Activated CD4-positive, alpha-beta memory T cell treated with anti-CD3 and anti-CD28 coated beads for 36 hours (primary cell): ENCODE data around the gene DUSP8. TPM values are rescaled to one million over a fixed set of nuclear protein-coding genes. Genes with fewer than 3 reads are reported as not detected.

Experiments used
- CTCF ChIA-PET: fragments of 350-600 bp; sonication (Branson Sonifier 250); formaldehyde crosslinking; loops from one replicate; lab custom pipeline; 2021; ENCODE audit warnings: antibody characterized with exemption, inconsistent platforms; lab: Charles Lee
- POLR2A ChIA-PET: fragments of 350-600 bp; sonication (Branson Sonifier 250); formaldehyde crosslinking; loops from one replicate; lab custom pipeline; 2021; ENCODE audit warnings: antibody characterized with exemption; lab: Charles Lee
- DNase-seq: peaks from one replicate; pipeline ENCODE4 v3.0.0-alpha.2; 2020
- H3K27ac Mint-ChIP-seq: one replicate; pipeline ENCODE4 v1.8.0; 2021; ENCODE audit warnings: mixed read lengths
- H3K27me3 Mint-ChIP-seq: one replicate; pipeline ENCODE4 v1.8.0; 2021; ENCODE audit warnings: mixed read lengths
- H3K36me3 Mint-ChIP-seq: one replicate; pipeline ENCODE4 v1.8.0; 2021; ENCODE audit warnings: mixed read lengths
- H3K4me1 Mint-ChIP-seq: one replicate; pipeline ENCODE4 v1.8.0; 2021; ENCODE audit warnings: low read depth, mixed read lengths
- H3K4me3 Mint-ChIP-seq: one replicate; pipeline ENCODE4 v1.8.0; 2021; ENCODE audit warnings: mild to moderate bottlenecking, mixed read lengths
- H3K9me3 Mint-ChIP-seq: one replicate; pipeline ENCODE4 v1.8.0; 2021; ENCODE audit warnings: mixed read lengths
- intact Hi-C: fragments of 100-400 bp; cut with micrococcal nuclease; formaldehyde crosslinking; loops from one replicate; pipeline ENCODE4 v1.15.1; 2023
- total RNA-seq, 2 experiments: library from RNA; stranded (reverse); gene quantifications; one replicate each; pipeline ENCODE4 v1.2.3, GENCODE V29; 2021

The DUSP8 gene
- total RNA-seq, 2 experiments from 2014 or later: 1.6 to 2.4 TPM

GRCh38 chr11:1557051-1557884 is 14.8 kb downstream of the DUSP8 start:
- POLR2A ChIA-PET: no interaction called here
- intact Hi-C loops: no loop called here
- H3K27me3 Mint-ChIP-seq: peaks cover 2% of the 10 kb centered on the region
- no peaks in the 10 kb centered on the region for H3K4me1 Mint-ChIP-seq
- no peak overlapping the region for H3K27ac Mint-ChIP-seq
- no peak overlapping the region for H3K4me3 Mint-ChIP-seq
- no peak for DNase-seq
- H3K9me3 Mint-ChIP-seq: no peaks in the 10 kb centered on the region
- peaks cover 2% of the 10 kb centered on the region for H3K36me3 Mint-ChIP-seq
- CTCF ChIA-PET: interaction anchor here (2.1 to 3.2 kb wide), 2 partner anchors 10 to 18 kb away, joined by 7 to 11 read pairs; no protein-coding TSS in a partner anchor

- Mint-ChIP-seq H3K36me3 (peaks cover 2% of the 10 kb centered on the region), H3K4me3 (no peak overlapping the region), H3K27ac (no peak overlapping the region), H3K27me3 (peaks cover 2% of the 10 kb centered on the region), H3K9me3 (no peaks in the 10 kb centered on the region), H3K4me1 (no peaks in the 10 kb centered on the region)
- DNase-seq: no peak
- CTCF ChIA-PET: no interaction called here
- POLR2A ChIA-PET: no interaction called here
- intact Hi-C loops: no loop called here
Observed at GRCh38 chr11:1556278-1556902, 15.7 kb downstream of the DUSP8 start.

GRCh38 chr11:1555713-1556153 is 16.3 kb downstream of the DUSP8 start:
- ChIA-PET CTCF (no interaction called here), POLR2A (interaction anchor here (0.6 kb wide), 1 partner anchor 1312 kb away, joined by 3 read pairs; no protein-coding TSS in a partner anchor)
- no peak overlapping the region for H3K27ac Mint-ChIP-seq

GRCh38 chr11:1554981-1555712 is 16.9 kb downstream of the DUSP8 start:
- no peak overlapping the region for H3K27ac Mint-ChIP-seq
- peaks cover 2% of the 10 kb centered on the region for H3K36me3 Mint-ChIP-seq
- no peaks in the 10 kb centered on the region for H3K9me3 Mint-ChIP-seq
- H3K4me3 Mint-ChIP-seq: no peak overlapping the region
- ChIA-PET POLR2A (interaction anchor here (0.6 kb wide), 1 partner anchor 1313 kb away, joined by 3 read pairs; no protein-coding TSS in a partner anchor), CTCF (interaction anchor here (1.6 kb wide), 1 partner anchor 40 kb away, joined by 3 read pairs; no protein-coding TSS in a partner anchor)
- no peaks in the 10 kb centered on the region for H3K4me1 Mint-ChIP-seq
- DNase-seq: no peak
- H3K27me3 Mint-ChIP-seq: peaks cover 2% of the 10 kb centered on the region
- intact Hi-C loops: no loop called here

More at GRCh38 chr11:1555713-1556153, 16.3 kb downstream of the DUSP8 start:
- Mint-ChIP-seq H3K9me3 (no peaks in the 10 kb centered on the region), H3K4me3 (no peak overlapping the region), H3K4me1 (no peaks in the 10 kb centered on the region), H3K36me3 (peaks cover 2% of the 10 kb centered on the region), H3K27me3 (peaks cover 2% of the 10 kb centered on the region)
- no peak for DNase-seq
- intact Hi-C loops: no loop called here

GRCh38 chr11:1553808-1554594 is 18.1 kb downstream of the DUSP8 start:
- no peak for DNase-seq
- H3K27me3 Mint-ChIP-seq: peaks cover 5% of the 10 kb centered on the region
- POLR2A ChIA-PET: no interaction called here

GRCh38 chr11:1549338-1550330 is 22.4 kb downstream of the DUSP8 start:
- ChIA-PET POLR2A (no interaction called here), CTCF (interaction anchor here (0.6 kb wide), 1 partner anchor 25 kb away, joined by 3 read pairs; no protein-coding TSS in a partner anchor)
- Mint-ChIP-seq H3K4me1 (peaks cover 7% of the 10 kb centered on the region), H3K9me3 (no peaks in the 10 kb centered on the region), H3K27ac (no peak overlapping the region), H3K27me3 (peaks cover 25% of the 10 kb centered on the region), H3K4me3 (no peak overlapping the region), H3K36me3 (no peaks in the 10 kb centered on the region)
- intact Hi-C loops: no loop called here
- no peak for DNase-seq

More at GRCh38 chr11:1553808-1554594, 18.1 kb downstream of the DUSP8 start:
- no peaks in the 10 kb centered on the region for H3K4me1 Mint-ChIP-seq
- intact Hi-C loops: no loop called here
- no peaks in the 10 kb centered on the region for H3K9me3 Mint-ChIP-seq
- peaks cover 2% of the 10 kb centered on the region for H3K36me3 Mint-ChIP-seq
- no peak overlapping the region for H3K27ac Mint-ChIP-seq
- H3K4me3 Mint-ChIP-seq: no peak overlapping the region
- CTCF ChIA-PET: interaction anchor here (1.6 to 2.1 kb wide), 2 partner anchors 21 to 41 kb away, joined by 3 to 11 read pairs; no protein-coding TSS in a partner anchor

- H3K9me3 Mint-ChIP-seq: no peaks in the 10 kb centered on the region
- no peak overlapping the region for H3K27ac Mint-ChIP-seq
- ChIA-PET CTCF (interaction anchor here (1.0 to 2.9 kb wide), 3 partner anchors 26 to 79 kb away, joined by 3 to 25 read pairs (median 16); partner anchors contain the start of gene KRTAP5-5), POLR2A (no interaction called here)
- no peak for DNase-seq
- H3K36me3 Mint-ChIP-seq: no peaks in the 10 kb centered on the region
- H3K4me1 Mint-ChIP-seq: peaks cover 7% of the 10 kb centered on the region
- no peak overlapping the region for H3K4me3 Mint-ChIP-seq
- peaks cover 22% of the 10 kb centered on the region for H3K27me3 Mint-ChIP-seq
- intact Hi-C loops: no loop called here
Observed at GRCh38 chr11:1548221-1549070, 23.6 kb downstream of the DUSP8 start.

GRCh38 chr11:1547467-1548098 is 24.5 kb downstream of the DUSP8 start:
- DNase-seq: no peak
- CTCF ChIA-PET: interaction anchor here (0.9 to 2.9 kb wide), 10 partner anchors 15 to 278 kb away, joined by 3 to 113 read pairs (median 4); partner anchors contain the start of genes DUSP8 and KRTAP5-5
- no peaks in the 10 kb centered on the region for H3K9me3 Mint-ChIP-seq
- peaks cover 22% of the 10 kb centered on the region for H3K27me3 Mint-ChIP-seq
- H3K4me3 Mint-ChIP-seq: no peak overlapping the region
- POLR2A ChIA-PET: no interaction called here
- peaks cover 7% of the 10 kb centered on the region for H3K4me1 Mint-ChIP-seq
- H3K36me3 Mint-ChIP-seq: no peaks in the 10 kb centered on the region
- intact Hi-C loops: no loop called here
- H3K27ac Mint-ChIP-seq: no peak overlapping the region
